T-helper 2 cell treated with Interferon-gamma antibody and Interleukin-4, amounts not matched to agents 100 ng/mL and 5 ng/mL, for 36 hours (primary cell): ENCODE measurements around the gene PLA2G4E. TPM values are rescaled to one million over a fixed set of nuclear protein-coding genes. Genes with fewer than 3 reads are reported as not detected.

Experiments
- intact Hi-C: fragments of 100-400 bp; cut with micrococcal nuclease; formaldehyde crosslinking; loops from one replicate; pipeline ENCODE4 v1.15.1; 2023
- total RNA-seq: library from RNA; stranded (reverse); gene quantifications from 2 replicates; pipeline ENCODE4 v1.2.3, GENCODE V29; 2022

Gene PLA2G4E
- total RNA-seq, 1 donor from 2014 or later = not detected

DNA sequence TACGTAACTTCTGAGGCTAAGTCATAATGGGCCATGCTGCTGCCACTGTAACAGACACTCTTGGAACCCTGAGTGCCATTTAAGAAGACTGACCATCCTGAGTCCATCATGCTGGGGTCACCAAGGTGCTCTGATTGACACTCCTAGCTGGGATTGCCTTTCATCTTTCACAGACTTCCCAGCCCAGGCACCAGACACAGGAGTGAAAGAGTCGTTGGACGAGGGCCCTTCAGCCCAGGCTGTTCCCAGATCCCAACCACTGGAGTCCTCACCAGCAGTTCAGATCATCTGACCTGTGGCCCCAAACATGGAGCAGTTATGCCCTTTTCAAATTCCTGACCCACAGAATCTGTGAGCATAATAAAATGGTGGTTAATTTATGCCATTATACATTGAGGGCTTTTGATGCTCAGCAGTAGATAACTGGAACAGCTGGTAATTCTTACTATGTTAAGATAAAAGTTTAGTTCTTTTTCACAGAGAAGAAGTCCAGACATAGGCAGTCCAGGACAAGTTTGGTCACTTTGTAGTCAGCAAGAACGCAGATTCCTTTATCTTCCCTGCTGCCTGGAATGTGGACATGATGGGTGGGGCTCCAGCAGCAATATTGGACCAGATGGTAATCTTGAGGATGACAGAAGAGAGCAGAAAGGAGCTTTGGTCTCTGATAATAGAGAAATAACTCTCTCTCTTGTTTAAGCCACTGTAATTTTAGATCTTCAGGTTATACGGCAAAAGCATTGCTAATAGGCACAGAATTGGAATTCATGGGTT is 41.2 kb downstream of the PLA2G4E start:
- intact Hi-C loops = no loop called here

DNA sequence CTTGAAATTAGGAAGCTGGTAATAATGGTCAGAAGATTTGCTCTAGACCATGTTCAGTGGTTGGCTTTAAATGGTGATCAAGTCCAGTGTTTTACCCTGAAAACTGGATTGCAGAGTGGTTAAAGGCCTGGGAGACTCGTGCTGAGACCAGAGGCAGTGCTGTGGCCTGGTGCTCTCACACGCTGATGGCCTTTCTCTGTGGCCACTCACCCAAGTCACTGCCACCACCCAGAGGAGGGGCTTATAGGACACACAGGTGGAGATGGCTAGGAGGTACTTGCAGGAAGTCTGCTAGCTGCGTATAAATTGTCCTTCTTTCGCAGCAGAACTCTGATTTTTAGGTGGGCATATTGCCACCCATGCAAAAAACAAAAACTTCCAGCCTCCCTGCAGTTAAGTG is 42.3 kb downstream of the PLA2G4E start:
- intact Hi-C loops = no loop called here

DNA sequence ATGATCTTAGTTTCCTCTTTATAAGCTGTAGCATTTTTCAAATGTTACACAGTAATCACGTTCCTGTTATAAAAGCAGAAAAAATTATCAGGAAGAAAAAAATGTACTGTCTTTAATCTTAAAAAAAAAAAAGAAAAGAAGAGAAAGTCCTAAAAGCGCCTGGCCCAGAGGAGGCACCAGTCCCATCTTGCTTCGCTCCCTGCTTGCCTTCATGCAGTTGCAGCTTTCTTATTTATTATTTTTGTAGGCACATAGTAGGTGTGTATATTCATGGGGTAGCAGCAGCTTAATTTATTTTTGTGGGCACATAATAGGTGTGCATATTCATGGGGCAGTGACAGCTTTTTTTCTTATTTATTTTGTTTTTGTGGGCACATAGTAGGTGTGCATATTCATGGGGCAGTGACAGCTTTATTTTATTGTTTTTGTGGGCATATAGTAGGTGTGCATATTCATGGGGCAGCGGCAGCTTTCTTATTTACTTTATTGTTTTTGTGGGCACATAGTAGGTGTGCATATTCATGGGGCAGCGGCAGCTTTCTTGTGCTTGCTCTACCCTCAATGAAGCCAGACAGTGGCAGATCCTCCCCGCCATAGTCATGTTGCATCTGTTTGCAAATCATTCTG is 43.0 kb downstream of the PLA2G4E start:
- intact Hi-C loops = no loop called here

DNA sequence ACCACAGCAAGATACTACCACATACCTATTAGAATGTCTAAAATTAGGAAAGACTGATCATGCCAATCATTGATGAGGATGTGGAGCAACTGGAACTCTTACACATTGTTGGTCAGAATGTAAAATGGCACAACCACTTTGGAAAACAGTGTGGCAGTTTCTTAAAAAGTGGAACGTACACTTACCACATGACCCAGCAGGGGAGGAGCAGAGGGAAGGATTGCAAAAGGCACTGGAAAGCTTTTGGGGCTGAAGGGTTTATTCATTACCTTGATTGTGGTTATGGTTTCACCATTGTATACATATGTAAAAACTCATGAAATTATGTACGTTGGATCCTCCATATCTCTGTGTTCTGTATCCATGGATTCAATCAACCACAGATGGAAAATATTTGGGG is 45.2 kb downstream of the PLA2G4E start:
- intact Hi-C loops = no loop called here

DNA sequence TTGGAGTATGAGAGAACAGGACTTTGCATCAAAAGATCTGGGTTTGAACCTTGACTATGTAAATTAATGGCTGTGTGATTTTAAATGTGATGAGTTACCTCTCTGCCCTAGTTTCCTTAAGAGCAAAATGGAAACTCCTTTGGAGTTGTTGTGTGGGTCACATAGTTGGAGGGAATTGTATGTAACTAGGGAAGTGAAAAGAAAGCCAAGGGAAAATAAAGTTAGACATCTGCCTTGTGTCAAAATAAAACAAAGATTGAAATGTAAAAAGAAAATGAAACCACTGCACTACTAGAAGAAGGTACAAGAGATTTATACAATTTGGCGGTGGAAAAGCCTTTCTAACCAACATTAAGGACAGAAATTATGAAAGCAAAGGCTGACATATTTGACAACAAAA is 46.8 kb downstream of the PLA2G4E start:
- intact Hi-C loops = loop anchor here (5.0 kb wide), 2 partner anchors 147 to 948 kb away; partner anchors contain the start of genes JMJD7 and TTBK2

DNA sequence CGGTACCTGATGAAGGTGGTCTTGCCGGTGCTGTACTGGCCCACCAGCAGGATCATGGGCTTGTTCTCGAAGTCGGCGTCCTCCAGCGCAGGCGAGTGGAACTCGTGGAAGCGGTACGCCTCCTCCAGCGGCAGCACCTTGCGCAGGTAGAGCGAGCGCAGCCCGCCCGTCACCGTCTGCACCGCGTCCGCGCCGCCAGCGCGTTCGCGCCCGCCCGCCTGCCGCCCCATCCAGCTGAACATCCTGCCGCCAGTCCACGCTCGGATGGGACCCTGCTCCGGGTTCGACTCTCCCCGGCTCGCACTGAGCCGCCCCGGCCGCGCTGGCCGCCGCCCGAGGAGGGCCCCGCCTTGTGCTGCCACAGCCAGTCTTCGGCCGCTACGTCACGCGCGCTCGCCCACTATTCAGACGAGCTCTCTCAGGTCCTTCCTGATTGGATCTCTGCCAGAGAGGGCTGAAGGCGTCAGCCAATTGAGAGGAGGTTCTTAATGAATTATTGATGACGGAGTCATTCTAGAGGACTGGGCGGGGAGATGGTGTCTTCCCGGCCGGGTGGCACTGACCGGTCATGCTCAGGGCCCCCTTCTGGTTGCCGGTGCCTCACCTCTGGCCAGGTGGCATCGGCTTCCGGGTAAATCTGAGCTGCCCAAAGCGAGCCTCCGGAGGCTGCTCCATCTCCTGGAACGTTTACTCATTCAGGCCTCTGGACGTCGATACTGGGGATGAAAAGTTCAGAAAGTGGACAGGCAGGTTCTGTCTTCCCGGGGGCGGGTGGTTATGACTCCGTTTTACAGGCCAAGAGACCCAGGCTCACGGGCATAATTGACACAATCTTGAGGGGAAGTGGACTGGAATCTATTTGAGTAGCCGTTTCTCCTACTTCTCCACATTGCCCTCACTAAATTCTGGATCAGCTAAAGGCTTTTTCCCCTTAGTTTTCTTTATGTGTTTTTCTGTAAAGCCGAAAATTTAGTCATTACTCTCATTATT is 48.3 kb downstream of the PLA2G4E start, which contains the start of gene EHD4:
Gene EHD4, minus strand, starts transcription at position 305 of the 990 bp plus-strand sequence. Its CDS starts 63 bp downstream, at position 242.
- intact Hi-C loops = loop anchor here (1.0 to 5.0 kb wide), 4 partner anchors 36 to 950 kb away; partner anchors contain the start of genes JMJD7, MAPKBP1 and TTBK2

DNA sequence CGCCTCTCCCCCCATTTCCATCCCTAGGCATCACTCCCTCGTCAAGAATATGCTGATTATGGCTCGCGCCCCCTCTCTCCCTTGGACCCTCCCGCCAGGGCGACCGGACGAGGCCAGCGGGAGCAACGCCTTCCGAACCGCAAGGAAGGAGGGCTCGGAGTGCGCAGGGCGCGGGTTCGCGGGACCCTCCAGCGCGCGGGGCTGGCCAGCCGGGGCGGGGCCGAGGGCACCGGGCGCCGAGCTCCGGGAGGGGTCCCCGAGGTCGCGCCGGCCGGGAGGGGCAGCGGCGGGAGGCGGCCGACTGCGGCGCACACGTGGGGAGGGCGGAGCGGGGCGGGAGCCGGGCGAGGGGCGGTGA is 49.0 kb downstream of the PLA2G4E start:
- intact Hi-C loops = loop anchor here (1.0 to 5.0 kb wide), 4 partner anchors 35 to 950 kb away; partner anchors contain the start of genes JMJD7, MAPKBP1 and TTBK2

DNA sequence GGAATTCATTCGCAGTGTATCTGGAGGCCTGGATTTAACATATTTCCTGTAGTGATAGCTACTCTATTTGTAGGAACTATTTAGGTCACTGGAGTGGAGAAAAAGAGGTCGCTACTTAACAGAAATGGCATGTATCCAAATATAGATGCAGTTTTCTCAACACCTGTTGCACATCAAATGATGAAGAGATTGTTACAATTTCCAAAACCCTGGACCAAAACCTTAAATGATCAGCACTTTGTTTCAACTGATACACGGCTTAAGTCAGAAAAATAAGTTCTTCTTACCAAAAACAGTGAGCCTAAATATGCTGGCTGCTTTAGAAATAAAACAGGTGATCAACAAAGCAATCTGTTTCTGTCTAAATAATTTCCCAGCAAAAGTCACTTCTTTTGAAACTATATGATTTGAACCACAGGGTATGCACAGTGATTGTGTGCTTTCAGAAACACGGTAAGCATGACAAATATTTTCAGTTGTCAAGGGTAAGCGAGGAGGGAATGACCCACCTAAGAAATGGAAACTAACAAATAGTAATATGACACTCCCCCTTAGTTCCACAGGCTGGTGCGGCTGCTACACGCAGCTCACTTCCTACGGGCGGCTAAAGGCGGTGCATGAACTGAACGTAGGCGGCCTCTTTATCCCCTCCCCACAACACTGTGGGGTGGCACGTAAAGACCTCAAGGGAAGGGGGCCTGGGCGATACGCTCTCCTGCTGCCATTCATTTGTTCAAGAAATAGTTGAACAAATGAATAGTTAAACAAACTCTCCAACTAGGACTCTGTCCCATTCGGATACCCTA is 49.5 kb downstream of the PLA2G4E start:
- intact Hi-C loops = loop anchor here (5.0 kb wide), 2 partner anchors 144 to 951 kb away; partner anchors contain the start of genes JMJD7 and TTBK2

DNA sequence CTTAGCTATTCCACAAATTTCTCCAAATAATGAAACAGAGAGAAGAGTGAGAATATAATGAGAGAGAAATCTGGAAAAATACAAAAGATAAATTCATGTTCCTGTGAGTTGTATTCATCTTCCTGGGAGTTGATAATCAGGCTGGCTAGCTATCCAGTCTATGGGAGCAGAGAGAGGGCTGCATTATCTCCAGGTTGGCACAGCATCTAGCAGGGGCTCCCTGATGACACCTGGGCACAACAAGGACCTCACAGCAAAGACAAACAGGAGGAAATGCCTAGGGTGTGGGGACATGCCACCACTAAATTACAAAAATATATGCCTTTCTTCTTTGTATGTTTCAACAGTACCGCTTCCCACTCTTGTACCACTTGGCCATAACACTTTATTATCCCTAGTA is 50.4 kb downstream of the PLA2G4E start:
- intact Hi-C loops = loop anchor here (5.0 kb wide), 2 partner anchors 143 to 952 kb away; partner anchors contain the start of genes JMJD7 and TTBK2

DNA sequence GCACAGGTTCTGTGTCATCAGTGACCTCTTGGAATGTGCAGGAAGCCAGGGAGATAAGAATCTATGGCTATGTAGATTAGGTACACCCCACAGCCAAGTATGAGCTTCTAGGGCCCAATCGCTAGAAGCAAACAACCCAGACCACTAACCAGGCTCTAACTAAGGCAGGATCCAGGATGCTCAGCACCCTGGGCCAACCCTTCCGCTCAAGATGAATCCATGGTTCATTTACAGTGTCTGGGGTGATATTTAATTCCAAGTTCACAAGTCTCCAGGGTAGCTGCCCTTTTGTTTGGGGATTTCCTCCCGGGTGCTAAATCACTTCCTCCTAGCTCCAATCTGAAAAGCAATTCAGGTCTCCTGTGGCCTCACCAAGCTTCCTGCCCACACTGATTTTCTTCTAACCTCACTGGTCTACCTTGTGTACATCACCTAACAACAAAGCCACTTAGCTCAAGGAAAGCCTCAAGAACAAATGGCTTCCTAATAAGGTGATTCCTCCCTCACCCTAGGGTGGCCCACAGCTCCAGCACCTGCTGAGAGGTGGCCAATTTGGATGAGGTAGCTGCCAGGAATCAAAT is 50.9 kb downstream of the PLA2G4E start:
- intact Hi-C loops = loop anchor here (5.0 kb wide), 2 partner anchors 143 to 952 kb away; partner anchors contain the start of genes JMJD7 and TTBK2

DNA sequence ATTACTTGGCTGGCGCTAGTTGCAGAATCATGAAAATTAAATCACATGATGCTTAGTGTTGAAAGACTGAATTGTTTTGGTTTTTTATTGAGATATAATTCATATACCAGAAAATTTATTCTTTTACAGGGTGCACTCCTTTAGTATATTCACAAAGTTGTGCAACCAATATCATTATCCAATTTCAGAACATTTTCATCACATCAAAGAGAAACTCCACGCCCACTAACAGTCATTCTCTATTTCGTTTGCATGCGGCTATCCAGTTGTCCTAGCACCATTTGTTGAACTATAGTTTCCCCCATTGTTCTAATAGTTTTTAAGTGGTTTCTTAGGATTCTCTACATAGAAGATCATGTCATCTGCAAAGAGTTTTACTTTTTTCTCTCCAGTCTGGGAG is 52.1 kb downstream of the PLA2G4E start:
- intact Hi-C loops = no loop called here

DNA sequence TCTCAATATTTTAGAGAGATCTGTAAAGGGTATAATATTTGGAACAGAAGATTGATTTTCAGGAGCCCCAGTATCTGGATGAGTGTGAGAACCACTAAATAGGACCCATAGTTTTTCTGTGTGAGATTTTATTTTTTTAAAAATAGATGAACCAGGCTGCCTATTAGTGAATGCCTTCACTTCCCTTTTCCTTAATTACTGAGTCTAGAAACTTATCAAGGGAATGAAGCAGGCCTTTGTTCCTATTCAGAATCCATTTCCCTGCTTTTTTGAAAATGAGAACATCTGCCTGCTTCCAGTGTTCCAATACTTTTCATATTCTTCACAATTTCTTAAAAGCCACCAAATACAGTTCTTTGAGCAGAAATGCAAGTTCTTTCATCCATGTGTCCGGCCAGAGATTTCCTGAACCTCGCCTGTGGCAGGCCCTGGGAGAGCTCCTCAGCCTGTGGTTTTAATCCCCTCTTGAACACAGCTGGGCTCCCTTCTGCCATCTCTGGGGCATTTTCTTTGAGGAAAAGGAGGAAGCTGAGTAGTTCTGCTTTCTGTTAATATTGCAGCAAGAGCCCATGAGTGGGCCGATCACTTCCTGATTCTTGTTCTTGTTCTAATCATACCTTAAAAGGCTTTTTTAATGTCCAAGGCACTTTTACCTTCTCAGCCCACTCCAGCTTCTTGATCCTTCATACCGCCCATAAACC is 53.2 kb downstream of the PLA2G4E start:
- intact Hi-C loops = no loop called here

DNA sequence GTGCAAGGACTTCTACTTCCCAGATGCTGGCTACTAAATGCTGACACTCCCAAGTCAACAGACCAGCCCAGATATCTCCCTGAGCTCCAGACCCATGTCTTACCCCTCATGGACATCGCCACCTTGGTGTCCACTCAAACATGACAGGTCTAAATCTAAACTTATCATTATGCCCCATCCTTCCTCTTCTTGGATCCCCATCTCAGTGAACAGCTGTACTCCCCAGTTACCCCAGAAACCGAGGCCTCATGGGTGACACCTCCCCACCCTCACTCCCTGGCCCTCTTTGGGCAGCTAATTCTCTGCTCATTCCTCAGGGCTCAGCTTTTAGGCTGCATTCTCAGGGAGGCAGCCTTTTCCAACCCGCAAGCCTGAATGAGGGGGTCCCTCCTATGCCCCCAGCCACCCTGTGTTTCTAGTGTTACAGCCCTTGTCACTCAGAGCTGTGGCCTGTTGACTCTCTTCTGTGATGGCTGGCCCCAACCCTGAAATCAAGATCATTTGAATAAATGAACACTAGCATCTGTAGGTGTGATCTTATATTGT is 53.8 kb downstream of the PLA2G4E start:
- intact Hi-C loops = no loop called here

DNA sequence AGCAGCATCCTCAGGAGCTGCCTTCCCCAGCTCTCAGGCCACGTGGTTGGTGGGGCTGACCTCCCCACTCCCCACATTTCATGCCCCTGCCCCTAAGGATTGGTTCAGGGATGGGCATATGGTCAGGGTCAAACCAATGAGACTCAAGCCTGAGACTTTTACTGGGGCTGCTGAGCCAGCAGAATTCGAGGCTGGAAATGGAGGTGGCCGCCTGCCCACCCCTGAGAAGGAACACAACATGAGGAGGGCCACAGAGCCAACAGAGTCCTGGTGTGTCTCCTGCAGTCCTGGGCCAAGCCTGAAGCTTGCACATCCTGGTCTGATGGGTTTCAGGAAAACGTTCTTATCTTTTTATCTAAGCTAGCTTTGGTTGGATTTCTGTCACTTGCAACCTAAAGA is 54.4 kb downstream of the PLA2G4E start:
- intact Hi-C loops = no loop called here

DNA sequence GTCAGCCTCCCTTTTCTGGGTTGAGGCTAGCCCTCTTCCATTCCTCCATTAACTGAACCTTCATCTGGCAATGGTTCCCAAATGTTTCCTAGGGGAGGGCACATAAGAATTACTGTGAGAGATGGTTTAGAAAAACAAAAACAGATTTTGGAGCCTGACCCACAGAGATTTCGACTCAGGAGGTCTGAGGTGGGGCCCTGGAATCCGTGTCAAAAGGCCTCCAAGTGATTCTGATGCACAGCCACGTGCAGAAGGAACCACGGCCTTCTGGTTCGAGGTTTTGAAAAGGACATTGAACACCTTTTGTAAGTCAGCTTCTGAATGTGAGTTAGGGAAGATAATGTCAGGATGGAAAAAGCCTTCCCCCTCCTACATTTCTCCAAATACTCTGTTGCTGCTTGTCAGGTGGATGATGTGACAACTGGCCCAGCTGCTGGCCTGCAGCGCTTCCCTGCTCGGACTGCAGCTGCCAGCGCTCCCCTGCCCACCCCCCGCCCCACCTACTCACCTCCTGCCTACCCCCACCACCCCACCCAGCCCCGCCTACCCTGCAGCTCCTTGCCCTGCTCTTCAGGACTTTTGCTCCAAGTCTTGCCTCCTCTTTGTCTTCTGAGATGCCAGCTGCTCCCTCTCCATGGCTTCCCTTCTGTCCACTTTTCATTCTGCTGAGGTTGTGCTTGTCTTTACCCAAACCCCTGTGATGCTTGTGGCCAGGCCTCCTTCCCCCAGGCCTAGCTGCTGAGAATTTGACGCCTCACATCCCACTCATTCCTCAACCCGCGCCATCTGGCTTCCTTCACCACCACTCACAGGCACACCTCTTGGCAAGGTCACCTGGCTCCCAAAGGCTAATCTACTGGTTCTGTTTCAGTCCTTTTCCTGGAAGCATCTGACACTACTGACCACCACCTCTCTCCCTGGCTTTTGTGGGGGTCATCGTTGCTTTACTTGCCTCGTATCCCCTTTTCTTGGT is 55.1 kb downstream of the PLA2G4E start:
- intact Hi-C loops = no loop called here

DNA sequence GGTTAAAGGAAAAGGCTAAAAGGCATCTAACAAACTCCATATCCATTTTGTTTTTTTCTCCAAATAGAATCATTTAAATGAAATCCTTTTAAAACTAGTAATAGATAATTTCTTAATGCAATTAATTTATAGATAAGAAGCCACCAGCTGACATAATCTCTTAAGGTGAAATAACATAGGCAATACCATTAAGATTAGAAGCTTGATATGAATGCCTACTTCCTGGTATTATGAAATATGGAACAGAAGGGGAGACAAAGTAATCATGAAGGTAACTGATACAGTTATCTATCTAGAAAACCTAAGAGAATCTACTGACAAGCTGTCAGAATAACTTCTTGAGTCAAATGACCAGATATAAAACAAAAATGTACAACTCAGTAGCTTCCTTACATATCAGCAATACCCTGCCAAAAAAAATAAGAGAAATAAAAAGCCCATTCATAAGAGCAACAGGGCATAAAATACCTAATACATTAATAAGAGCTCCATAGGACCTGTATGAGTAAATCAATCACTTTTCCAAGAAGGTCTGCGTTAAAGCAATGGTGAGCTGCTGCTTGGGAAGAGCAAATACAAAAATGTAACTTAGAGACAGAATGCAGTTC is 59.1 kb downstream of the PLA2G4E start:
- intact Hi-C loops = no loop called here

DNA sequence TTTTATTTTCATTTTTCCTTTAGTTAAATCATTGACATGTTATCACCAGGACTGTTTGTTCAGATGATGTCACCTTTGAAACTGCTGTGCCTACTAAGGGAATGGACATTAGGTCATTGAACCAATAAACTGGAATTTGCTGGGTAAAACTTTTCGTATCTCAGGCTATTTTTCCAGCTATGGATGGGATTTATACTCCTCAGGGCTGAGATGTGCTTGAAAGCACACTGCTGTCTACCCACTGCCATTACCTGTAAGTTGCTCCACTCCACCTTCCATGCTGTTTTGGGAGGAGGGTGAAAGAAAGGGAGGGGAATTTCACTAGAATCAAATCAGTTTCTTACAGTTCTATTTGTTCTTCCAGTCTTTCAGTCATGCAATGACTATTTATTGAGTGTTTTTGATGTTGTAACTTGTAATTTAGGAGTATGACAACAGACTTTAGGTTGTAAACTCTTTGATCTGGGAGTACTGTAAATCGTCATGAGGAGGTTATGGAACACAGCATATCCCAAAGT is 59.8 kb downstream of the PLA2G4E start:
- intact Hi-C loops = no loop called here
